GM19023 (cell line): ENCODE data around the gene ERC2.

Source experiments
- ATAC-seq: cut with Tn5 transposase; IDR thresholded peaks from one replicate; pipeline ENCODE4 v1.9.1; 2021; ENCODE audit warnings: mild to moderate bottlenecking, moderate library complexity; ENCODE audit not compliant: unreplicated experiment

ERC2 gene

GRCh38 chr3:56428667-56429066 lies 39.6 kb downstream of the ERC2 start:
- no peak for ATAC-seq

GRCh38 chr3:56424885-56425284 lies 43.4 kb downstream of the ERC2 start:
- ATAC-seq, result no peak

GRCh38 chr3:56424336-56424735 lies 43.9 kb downstream of the ERC2 start:
- no peak for ATAC-seq

- ATAC-seq, result no peak
These were observed 44.6 kb downstream of the ERC2 start for GRCh38 chr3:56423661-56424099.

- no peak for ATAC-seq
These were observed 46.0 kb downstream of the ERC2 start for GRCh38 chr3:56422316-56422715.

GRCh38 chr3:56421205-56421604 lies 47.1 kb downstream of the ERC2 start:
- ATAC-seq, result no peak

- ATAC-seq, result no peak
These were observed 52.6 kb downstream of the ERC2 start for GRCh38 chr3:56415652-56416051.

GRCh38 chr3:56413911-56414310 lies 54.4 kb downstream of the ERC2 start:
- no peak for ATAC-seq

GRCh38 chr3:56411166-56411565 lies 57.1 kb downstream of the ERC2 start:
- ATAC-seq, result no peak

GRCh38 chr3:56410576-56410975 lies 57.7 kb downstream of the ERC2 start:
- ATAC-seq, result no peak

GRCh38 chr3:56409790-56410189 lies 58.5 kb downstream of the ERC2 start:
- ATAC-seq, result no peak

- no peak for ATAC-seq
These were observed 59.5 kb downstream of the ERC2 start for GRCh38 chr3:56408761-56409196.

- ATAC-seq, result no peak
These were observed 61.3 kb downstream of the ERC2 start for GRCh38 chr3:56406826-56407515.

- no peak for ATAC-seq
These were observed 63.4 kb downstream of the ERC2 start for GRCh38 chr3:56404884-56405283.

GRCh38 chr3:56398659-56399058 lies 69.6 kb downstream of the ERC2 start:
- ATAC-seq, result no peak

- no peak for ATAC-seq
These were observed 70.5 kb downstream of the ERC2 start for GRCh38 chr3:56397798-56398197.

GRCh38 chr3:56389183-56389830 lies 79.0 kb downstream of the ERC2 start:
- ATAC-seq, result no peak

GRCh38 chr3:56383092-56383491 lies 85.2 kb downstream of the ERC2 start:
- no peak for ATAC-seq

- ATAC-seq, result no peak
These were observed 88.5 kb downstream of the ERC2 start for GRCh38 chr3:56379723-56380287.

- no peak for ATAC-seq
These were observed 92.6 kb downstream of the ERC2 start for GRCh38 chr3:56375654-56376053.

- no peak for ATAC-seq
These were observed 94.9 kb downstream of the ERC2 start for GRCh38 chr3:56373386-56373785.
